Measurements from ENCODE around the gene SHMT2.
A peak's percentile ranks its signal among the peaks of the same experiment; 100 is the strongest.
"Not testable (repeated sequence)": the region's sequence is repeated elsewhere in the genome, so short reads cannot be mapped to it uniquely, and the experiment has no call there.

The SHMT2 gene

DNA sequence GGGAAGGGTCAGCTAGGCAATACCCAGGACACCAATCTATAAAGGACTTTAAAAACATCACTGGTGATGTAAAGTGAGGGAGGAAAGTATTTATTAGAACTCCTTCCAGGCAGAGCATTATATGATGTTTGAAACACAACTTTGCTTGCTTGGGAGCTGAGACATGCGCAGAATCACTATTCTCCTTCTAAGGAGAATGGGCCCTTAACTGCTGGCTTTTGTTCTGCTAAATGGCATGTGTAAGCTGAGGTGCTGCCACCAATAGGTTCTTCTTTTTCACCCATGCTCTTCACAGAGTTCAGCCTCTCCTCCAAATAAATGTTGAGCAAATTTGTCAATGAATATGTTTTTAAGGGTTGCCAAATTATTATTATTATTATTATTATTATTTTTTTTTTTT lies 17.5 kb downstream of the SHMT2 start:
- no peak for DNase-seq (ENCODE audit: low read depth, low spot score)
- no peak overlapping the region for H3K4me3 ChIP-seq (ENCODE audit: low read length)

DNA sequence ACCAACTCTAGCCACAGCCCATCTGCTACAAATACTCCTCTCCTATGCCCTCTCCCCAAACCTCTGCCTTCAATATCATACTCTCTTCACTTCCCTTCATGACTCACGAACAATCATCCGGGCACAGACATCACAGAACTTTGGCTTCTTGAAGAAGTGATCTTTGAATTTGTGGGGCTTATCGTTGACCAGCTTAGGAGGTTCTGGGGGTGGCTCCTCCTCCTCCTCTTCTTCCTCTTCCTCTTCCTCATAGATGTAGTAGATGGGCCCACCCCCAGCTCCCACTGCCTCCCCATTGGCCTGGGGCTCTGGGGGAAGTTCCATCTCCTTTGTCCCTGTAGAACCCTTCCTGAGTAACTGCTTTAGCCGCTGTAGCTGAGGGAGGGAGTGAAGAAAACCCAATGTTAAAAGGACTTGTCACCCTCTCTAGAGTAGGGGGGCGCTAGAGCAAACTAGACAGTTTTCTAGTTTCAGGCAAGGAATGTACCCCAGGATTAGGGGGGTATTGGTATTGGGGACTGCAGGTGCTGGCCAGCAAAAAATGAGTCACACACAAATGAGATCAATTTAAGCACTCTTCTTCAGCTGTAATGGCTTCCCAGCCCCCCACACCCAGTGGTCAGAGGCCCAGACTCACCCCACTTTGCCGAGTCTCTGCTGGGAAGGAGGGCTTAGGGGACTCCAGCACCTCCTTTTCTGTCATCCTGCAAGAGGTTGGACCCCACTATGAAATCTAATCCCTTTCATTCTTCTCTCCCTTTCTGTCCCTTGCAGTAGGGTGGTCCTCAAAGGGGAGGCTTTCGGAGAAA lies 19.6 kb downstream of the SHMT2 start:
- DNase-seq (ENCODE audit: low read depth, low spot score) = no peak
- peak overlapping the region; percentile 6 for H3K4me3 ChIP-seq (ENCODE audit: low read length)

DNA sequence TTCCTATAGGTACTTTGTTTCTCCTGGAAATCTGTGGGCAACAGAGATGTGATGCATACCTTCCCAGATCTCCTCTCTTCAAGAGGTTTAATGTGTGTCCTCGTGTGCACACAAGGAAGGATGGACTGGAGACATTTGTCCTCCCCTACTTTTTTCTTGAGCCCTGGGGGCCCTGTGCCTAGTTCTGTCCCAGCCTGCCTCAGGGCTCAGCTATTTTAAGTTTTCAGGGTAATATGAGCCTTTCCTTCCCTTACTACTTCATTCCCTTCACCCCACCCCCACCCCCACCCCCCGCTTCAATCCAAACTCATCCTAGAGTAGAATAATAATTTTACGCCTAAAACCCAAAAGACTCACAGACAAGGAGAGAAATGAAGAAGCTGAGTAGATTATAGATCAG lies 21.0 kb downstream of the SHMT2 start:
- no peak for DNase-seq (ENCODE audit: low read depth, low spot score)

DNA sequence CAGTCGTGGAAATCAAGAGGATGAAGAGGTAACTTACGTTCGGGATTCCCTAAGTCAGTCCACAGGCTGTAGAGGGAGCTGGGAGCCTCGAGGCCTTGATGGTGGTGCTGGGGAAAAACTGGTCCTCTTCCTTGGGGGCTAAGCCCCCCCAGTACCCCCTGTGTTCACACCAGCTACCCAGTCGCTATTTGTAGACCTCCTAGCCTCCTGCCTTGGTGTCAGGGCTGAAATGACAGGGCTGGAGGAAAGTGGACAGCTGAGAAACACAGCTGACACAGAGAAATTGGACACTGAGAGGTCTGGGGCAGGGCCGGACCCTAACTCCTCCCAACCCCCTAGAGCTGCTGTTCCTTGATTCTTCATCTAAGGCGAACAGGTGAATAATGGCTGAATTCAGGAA lies 21.4 kb downstream of the SHMT2 start, which contains the start of gene STAC3:
Gene STAC3, minus strand, starts transcription at position 232 of the 400 bp plus-strand sequence. CDS start 1,551 bp downstream, outside the sequence.
- no peak for DNase-seq (ENCODE audit: low read depth, low spot score)
- H3K4me3 ChIP-seq (ENCODE audit: low read length) = no peak within 1 kb of the TSS

More for the DNA sequence above, 21.0 kb downstream of the SHMT2 start:
- no peak overlapping the region for H3K4me3 ChIP-seq (ENCODE audit: low read length)

DNA sequence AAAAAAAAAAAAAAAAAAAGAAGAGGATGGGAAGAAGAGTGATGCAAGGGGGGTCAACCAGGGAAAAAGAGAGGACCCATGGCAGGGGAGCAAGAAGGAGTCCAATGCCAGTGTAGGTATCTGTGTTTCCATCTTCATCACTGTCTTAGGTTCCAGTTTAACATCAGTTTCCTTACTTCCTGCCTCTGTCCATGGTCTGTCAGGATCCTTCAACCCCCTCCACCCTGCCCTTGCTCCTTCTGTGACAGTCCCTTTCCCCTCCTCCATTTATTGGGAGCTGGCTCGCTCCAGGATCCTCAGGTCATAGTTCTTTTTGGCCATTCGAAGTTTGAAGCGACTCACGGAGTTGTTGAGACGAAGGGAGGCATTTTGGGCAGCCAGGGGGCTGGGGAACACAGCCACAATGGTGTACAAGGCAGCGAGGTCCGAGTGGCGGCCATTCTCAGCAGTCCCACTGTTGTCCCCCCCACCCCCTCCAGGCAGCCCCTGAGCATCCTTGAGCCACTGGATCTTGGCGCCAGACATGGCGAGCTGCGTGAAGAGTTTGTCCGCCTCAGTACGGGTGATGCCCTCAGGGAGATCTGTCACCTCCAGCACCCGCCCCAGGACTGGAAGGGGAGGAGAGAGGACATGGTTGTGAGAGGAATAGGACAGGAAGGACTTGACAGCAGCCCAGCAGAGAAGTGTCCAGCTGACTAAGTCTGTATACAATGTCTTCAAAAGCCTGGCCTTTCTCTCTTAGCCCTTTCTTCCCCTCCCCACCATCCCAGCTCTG lies 25.2 kb downstream of the SHMT2 start:
- DNase-seq (ENCODE audit: low read depth, low spot score) = no peak
- no peak overlapping the region for H3K4me3 ChIP-seq (ENCODE audit: low read length)

DNA sequence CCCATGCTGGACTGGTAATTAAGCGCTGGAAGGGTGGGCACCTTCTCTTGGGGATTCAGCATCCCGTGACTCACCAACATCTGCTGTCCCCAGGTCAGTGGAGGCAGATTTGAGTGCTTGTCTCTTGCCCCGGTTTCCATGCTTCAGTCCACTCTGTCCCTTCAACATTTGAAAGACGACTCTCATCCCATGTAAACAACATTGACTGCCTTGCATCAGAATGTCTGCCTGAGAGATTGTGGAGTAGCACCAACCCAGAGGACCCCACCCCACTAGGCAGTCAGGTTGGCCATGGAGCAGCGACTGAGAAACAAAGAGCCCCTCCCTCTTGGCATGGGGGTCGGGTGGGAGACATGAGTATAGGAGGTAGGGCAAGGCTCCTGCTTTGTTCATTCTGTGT lies 26.4 kb downstream of the SHMT2 start:
- no peak overlapping the region for H3K4me3 ChIP-seq (ENCODE audit: low read length)
- DNase-seq (ENCODE audit: low read depth, low spot score) = no peak

DNA sequence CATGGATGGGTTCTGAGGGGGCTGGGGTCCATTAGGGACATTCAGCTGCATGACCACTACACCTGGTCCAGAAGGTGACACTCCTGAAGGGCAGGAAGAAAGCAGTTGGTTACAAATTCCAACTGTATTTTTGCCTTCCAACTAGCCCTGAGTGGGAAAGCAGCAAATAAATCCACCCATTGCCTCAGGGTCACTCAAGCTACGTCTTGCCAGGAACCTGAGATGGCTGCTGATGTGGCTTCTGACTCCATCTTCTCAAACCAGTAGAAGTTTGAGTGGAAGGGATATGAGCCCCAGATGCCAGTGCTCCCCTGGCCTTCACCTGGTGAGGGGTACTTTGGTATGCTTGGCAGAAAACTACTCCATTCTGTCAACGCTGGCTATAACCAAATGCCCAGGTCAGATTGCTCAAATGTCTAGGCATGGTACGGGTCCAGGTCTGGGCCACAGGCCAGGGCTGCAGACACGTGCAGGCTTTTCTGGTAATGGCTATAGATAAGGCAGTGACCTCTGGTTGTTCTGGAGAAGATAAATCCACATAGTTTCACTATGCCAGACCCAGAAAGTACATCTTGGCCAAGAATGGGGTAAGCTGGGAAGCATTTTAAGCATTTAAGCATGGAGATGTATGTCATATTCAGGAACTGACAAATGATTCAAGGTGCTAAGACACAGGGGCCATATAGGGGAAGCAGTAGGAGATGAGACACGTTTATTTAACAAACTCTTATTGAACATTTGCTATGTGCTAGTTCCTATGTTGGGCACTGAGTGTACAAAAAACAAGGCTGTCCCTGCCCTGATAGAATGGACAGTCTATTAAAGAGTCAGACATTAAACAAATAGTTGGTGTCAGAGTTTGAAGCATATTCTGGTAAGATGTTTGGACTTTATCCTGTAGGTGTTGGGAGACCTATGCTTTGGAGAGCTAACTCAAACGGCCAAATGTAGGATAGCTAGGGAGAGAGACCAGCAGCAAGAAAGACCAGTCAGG lies 29.8 kb downstream of the SHMT2 start:
- DNase-seq (ENCODE audit: low read depth, low spot score) = no peak
- H3K4me3 ChIP-seq (ENCODE audit: low read length) = no peak overlapping the region

DNA sequence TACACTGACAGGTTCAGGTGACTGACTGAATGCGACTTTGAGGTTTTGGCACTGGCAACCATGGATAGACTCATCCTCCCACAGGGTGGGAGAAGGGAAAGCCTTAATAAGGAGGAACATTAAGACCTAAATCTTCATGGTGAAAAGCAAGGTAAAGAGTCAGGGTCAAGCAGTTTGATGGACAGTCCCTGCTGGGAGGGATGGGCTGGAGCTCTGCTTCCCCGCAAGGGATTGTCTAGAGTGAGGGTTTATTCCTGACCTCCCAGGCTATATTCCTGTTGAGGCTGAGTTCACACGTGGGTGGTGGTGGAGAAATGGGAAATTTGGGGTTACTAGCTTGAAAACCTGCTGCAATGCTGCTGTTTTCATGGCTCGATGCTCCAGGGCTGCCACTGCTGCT lies 30.9 kb downstream of the SHMT2 start:
- DNase-seq (ENCODE audit: low read depth, low spot score) = no peak
- no peak overlapping the region for H3K4me3 ChIP-seq (ENCODE audit: low read length)

DNA sequence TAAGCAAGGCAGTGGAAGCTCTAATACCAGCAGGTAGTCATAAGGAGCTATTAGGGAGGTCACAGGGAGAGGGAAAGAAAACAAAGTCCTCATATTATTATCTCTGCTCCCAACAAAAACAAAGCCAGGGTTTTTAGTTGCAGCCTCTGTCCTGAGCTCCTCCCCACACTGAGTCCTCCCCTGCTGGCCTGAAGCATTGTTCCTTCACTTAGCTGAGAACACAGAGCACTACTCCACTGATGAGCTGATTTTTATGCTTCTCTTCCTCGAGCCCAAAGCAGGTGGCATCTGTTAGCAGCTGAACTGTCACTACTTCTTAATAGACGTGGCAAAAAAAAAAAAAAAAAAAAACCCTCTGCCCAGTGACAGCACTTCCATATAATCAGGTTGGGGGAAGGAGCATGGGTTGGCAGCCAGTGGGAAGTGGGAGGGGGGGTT lies 31.9 kb downstream of the SHMT2 start:
- no peak overlapping the region for H3K4me3 ChIP-seq (ENCODE audit: low read length)
- DNase-seq (ENCODE audit: low read depth, low spot score) = no peak

DNA sequence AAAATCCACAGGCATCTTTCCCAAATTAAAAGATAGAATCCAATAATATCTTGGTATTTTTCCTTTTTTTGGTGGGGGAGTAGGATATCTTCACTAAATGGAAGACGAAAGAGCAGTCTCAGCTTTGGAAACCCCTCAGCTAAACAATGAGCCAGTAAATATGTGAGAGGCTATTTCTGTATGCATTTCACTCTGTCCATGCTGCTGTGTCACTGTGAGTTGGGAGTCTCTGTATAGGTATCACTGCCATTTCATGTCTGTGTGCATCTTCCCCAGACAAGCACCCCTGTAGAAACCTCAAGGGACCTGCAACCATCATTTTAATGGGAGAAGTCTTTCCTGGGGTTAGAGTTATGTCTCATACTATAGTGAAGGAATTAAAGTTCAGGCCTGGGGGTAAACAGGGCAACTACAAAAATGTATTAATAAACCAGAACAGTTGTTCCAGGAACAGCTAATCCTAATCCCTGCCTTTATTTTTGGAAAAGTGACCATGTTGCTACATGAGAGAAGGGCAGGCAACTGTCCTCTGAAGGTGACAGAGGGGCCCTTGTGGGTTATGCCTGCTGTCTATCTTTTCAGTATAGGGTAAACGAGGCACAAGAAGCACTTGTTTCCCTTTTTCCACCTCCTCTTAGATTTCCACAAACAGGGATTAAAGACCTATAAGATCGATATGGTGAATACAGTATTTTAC lies 32.8 kb downstream of the SHMT2 start:
- DNase-seq (ENCODE audit: low read depth, low spot score) = no peak
- no peak overlapping the region for H3K4me3 ChIP-seq (ENCODE audit: low read length)

DNA sequence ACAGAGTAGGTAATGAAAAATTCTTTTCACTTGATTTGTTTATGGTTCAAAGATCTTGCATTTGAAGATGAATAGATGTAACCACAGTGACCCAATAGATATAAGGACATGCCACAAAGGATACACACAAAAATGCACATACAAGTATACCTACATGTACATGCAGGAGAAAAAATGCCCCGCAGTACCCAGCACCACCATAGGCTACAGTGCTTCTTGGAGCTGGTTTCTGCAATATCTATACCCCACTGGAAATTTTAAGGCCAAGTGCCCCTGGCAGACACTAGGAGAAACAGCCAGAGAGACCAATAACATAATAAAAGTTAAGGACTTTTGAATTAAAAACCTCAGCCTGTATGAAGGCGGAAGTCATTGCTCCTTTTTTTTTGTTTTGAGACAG lies 33.6 kb downstream of the SHMT2 start:
- no peak for DNase-seq (ENCODE audit: low read depth, low spot score)

DNA sequence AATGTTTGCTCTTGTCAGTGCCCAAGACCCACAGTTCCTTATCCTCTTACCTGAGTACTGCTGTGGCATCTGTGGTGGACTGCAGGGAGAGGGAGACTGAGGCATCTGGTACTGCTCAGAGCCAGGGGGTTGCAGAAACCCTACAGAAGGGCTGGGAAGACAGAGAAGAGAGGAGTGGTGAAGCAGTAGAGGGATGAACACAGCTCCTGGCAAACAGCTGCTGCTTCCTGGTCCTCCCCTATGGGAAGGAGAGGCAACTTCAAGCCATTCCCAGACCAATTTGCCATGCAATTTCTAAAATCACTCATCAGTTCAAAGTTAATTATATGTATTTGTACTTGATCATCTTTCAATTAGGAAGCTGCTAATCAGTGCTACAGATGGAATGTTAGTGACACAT lies 37.2 kb downstream of the SHMT2 start:
- DNase-seq (ENCODE audit: low read depth, low spot score) = no peak
- H3K4me3 ChIP-seq (ENCODE audit: low read length) = no peak overlapping the region

More for the DNA sequence above, 33.6 kb downstream of the SHMT2 start:
- no peak overlapping the region for H3K4me3 ChIP-seq (ENCODE audit: low read length)

DNA sequence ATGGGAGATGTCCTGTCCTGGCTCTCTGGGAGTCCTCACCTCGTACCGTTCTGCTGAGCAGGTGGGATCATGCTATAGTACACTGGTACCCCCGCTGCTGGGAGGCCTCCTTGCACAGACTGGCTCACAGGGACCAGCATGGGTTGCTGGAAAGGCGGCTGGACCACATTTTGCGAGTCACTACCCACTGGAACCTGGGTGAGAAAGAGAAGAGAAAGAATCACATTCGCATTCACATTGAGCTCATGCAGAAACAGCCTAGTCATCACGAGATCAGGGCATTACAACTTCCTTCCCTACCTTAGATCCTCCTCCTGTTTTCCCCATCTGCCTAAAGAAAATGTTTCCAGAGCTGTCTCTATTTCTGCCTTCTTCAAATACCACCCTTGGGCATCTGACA lies 38.8 kb downstream of the SHMT2 start:
- H3K4me3 ChIP-seq (ENCODE audit: low read length) = no peak overlapping the region
- no peak for DNase-seq (ENCODE audit: low read depth, low spot score)

DNA sequence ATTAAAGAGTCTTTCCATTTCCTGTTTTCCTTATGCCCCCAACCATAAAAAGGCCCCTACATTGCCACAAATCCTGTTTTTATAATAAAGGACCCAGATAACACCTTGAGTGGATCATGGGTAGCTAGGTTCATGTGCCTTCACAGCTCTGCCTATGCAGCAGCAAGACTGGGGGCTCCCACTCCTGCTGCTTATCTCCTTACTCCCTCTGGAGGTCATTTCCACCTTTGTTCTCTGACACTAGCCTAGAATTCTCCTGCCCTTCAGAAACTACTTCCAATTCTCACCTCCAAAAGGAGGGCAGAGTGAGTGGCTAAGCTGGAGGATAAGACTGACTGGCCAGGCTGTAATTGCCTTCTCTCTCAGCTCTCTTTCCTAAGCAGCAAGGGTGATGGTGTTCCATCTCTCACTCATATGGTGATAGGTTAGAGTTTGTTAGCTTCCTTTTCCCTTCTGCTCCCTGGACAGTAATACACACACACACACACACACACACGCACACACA lies 41.5 kb downstream of the SHMT2 start:
- DNase-seq (ENCODE audit: low read depth, low spot score) = no peak
- H3K4me3 ChIP-seq (ENCODE audit: low read length) = no peak overlapping the region

DNA sequence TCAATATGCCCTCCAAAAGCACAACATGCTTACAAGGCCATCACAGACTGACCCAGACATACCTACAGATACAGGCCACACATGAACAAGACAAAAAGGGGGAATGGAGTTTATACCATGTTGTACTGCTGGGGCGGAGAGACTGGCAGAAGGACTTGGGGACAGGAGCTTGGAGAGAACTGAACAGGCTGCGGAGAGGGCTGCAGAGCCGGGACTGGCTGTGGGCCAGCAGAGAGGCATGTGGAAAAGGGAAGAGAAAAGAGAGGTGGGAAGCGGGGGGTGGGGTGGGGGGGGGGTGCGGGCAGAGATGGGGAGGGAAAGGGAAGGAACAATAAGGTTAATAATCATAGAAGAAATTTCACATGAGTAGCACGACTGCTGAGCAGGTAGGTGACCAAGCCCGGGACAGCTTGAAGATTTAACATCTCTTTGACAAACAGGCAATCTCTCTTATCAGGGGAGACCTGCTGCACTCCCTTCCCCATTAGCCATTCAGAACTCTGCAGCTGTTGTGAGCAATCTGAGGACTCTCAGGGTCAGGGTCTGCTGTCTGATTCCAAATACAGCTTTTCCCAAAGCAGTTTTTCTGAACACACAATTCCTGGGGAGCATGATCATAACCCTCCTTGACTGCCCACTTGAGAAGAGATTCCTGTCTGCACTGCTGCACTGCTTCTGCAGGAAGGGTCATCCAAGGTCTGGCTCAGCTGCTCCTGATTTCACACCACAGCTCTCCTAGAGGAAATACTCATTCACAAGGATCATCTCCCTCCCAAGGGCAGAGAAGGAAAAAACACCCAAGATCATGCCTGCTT lies 43.0 kb downstream of the SHMT2 start:
- H3K4me3 ChIP-seq (ENCODE audit: low read length) = no peak overlapping the region
- no peak for DNase-seq (ENCODE audit: low read depth, low spot score)

DNA sequence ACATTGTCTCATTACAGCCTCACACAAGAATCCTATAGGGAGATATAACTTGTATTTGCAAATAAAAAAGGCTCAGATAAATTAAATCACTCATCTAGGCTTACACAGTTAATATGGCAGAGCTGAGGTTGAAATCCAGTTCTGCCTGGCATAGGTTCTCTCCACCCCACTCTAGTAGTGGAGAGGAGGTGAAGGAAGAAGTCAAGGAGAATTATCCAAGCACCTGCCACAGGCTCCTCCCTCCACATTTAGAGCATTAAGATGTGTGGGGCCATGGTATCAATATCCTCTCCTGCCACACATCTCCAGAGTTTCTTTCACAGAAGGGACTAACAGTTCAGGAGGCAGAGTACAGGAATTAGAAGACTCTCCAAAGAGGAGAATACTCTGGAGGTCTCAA lies 44.0 kb downstream of the SHMT2 start:
- no peak overlapping the region for H3K4me3 ChIP-seq (ENCODE audit: low read length)
- DNase-seq (ENCODE audit: low read depth, low spot score) = no peak

DNA sequence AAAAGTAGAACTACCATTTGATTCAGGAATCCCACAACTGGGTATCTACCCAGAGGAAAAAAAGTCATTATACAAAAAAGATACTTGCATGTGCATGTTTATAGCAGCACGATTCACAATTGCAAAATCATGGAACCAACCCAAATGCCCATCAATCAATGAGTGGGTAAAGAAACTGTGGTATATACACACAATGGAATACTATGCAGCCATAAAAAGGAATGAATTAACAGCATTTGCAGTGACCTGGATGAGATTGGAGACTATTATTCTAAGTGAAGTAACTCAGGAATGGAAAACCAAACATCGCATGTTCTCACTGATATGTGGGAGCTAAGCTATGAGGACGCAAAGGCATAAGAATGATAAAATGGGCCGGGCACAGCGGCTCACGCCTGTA lies 46.7 kb downstream of the SHMT2 start:
- DNase-seq (ENCODE audit: low read depth, low spot score); H3K4me3 ChIP-seq (ENCODE audit: low read length): not testable (repeated sequence)

All from Jurkat, Clone E6-1 (cell line).